Chondrocyte (in vitro differentiated cells): Measurements from ENCODE around the gene FIBCD1. TPM values are rescaled to one million over a fixed set of nuclear protein-coding genes. Genes with fewer than 3 reads are reported as not detected.

Experiments used
- DNase-seq: peaks from one replicate; pipeline ENCODE4 v3.0.0; 2021; ENCODE audit warnings: mixed read lengths, low spot score
- H3K27ac Mint-ChIP-seq: one replicate; pipeline ENCODE4 v1.8.0; 2021; ENCODE audit warnings: mild to moderate bottlenecking, moderate library complexity, mixed read lengths; ENCODE audit not compliant: unreplicated experiment
- H3K27me3 Mint-ChIP-seq: 2 replicates; pipeline ENCODE4 v1.8.0; 2021; ENCODE audit warnings: low read depth, mixed read lengths
- H3K36me3 Mint-ChIP-seq: 2 replicates; pipeline ENCODE4 v1.8.0; 2021; ENCODE audit warnings: low read depth, mixed read lengths
- H3K4me1 Mint-ChIP-seq: 2 replicates; pipeline ENCODE4 v1.8.0; 2021; ENCODE audit warnings: low read depth, mild to moderate bottlenecking, mixed read lengths
- H3K4me3 Mint-ChIP-seq: one replicate; pipeline ENCODE4 v1.8.0; 2021; ENCODE audit warnings: mild to moderate bottlenecking, moderate library complexity, mixed read lengths; ENCODE audit not compliant: unreplicated experiment
- H3K9me3 Mint-ChIP-seq: 2 replicates; pipeline ENCODE4 v1.8.0; 2021; ENCODE audit warnings: low read depth, mixed read lengths
- long read RNA-seq: library from polyadenylated mRNA; stranded (forward); transcript quantifications from one replicate; pipeline ENCODE4 v2.0.0, GENCODE V29; 2021
- total RNA-seq: library from RNA; stranded (reverse); gene quantifications from 3 replicates; pipeline ENCODE4 v1.2.1, GENCODE V29; 2021
- TF ChIP-seq, protein P1 (sequence below): fragments of 200-600 bp; sonication (generic); IDR thresholded peaks from 2 replicates; pipeline ENCODE4 v1.5.0; 2021; ENCODE audit warnings: antibody characterized with exemption, mild to moderate bottlenecking, moderate library complexity

The FIBCD1 gene, protein sequence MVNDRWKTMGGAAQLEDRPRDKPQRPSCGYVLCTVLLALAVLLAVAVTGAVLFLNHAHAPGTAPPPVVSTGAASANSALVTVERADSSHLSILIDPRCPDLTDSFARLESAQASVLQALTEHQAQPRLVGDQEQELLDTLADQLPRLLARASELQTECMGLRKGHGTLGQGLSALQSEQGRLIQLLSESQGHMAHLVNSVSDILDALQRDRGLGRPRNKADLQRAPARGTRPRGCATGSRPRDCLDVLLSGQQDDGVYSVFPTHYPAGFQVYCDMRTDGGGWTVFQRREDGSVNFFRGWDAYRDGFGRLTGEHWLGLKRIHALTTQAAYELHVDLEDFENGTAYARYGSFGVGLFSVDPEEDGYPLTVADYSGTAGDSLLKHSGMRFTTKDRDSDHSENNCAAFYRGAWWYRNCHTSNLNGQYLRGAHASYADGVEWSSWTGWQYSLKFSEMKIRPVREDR
- 6.8 to 81.5 TPM (median 8.3 TPM) in 3 replicates for total RNA-seq
- long read RNA-seq, transcript FIBCD1-202 (7 exons, 3,253 nt): major isoform, 5 of 17 reads
- long read RNA-seq, partial matches to known transcripts: 1 of 17 reads
- long read RNA-seq, other reads (novel, unspliced or antisense): 6 of 17 reads

DNA sequence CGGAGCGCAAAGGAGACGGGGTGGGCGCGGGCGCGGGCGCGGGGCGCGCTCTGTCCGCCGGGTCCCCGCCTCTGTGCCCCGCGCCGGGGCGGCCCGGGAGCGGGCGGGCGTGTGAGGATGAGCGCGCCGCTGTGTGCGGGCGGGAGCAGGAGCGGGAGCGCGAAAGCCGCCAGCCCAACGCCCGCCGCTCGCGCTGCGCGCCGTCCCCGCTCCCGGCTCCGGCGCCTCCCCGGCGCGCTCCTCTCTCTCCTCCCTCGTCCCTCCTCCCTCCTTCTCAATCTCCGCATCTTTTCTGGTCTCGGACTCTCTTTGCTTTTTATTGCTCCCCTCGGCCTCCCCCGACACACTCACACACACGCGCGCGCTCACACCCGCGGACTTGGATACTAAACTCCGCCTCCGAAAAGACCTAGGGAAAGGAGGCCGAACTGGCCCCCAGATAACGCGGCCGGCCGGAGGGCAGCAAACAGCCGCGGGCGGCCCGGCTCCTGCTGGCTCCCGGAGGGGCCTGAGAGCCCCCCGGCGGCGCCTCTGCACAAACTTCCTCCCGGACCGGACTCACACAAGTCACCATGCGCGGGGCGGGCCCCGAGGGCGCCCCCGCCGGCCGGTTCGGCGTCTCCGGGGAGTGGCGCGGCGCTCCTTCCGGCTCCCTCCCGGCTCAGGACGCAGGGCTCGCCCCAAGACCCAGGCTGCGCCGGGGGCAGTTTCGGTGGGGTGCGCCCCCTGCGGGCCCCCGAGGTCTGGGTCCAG lies at the start of gene FIBCD1:
TSS of gene FIBCD1 (minus strand) at position 596 of the 753 bp plus-strand sequence. CDS start 640 bp downstream, outside the sequence.
- DNase-seq: no peak
- no peaks in the 10 kb centered on the region for H3K9me3 Mint-ChIP-seq
- H3K27me3 Mint-ChIP-seq: peaks cover 6% of the 10 kb centered on the region
- peak within 1 kb of the TSS; percentile 17 for H3K27ac Mint-ChIP-seq
- no peaks in the 10 kb centered on the region for H3K36me3 Mint-ChIP-seq
- H3K4me3 Mint-ChIP-seq: peak within 1 kb of the TSS; percentile 91
- peaks cover 38% of the 10 kb centered on the region for H3K4me1 Mint-ChIP-seq
- TF ChIP-seq, protein P1, sequence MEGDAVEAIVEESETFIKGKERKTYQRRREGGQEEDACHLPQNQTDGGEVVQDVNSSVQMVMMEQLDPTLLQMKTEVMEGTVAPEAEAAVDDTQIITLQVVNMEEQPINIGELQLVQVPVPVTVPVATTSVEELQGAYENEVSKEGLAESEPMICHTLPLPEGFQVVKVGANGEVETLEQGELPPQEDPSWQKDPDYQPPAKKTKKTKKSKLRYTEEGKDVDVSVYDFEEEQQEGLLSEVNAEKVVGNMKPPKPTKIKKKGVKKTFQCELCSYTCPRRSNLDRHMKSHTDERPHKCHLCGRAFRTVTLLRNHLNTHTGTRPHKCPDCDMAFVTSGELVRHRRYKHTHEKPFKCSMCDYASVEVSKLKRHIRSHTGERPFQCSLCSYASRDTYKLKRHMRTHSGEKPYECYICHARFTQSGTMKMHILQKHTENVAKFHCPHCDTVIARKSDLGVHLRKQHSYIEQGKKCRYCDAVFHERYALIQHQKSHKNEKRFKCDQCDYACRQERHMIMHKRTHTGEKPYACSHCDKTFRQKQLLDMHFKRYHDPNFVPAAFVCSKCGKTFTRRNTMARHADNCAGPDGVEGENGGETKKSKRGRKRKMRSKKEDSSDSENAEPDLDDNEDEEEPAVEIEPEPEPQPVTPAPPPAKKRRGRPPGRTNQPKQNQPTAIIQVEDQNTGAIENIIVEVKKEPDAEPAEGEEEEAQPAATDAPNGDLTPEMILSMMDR: peak; percentile 71

DNA sequence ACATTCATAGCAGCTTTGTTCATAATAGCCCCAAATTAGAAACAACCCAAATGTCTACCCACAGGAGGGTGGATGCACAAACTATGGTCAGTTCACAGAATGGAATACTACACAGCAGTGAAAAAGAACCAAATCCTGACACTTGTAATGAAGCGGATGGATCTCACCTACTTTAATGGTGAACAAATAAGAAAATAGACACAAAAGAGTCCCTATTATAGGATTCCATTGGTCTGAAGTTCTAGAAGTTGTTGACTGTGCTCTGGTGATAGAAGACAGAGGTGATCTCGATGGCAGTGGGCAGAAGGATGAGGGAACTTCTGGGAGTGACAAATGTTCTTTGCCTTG lies 49.3 kb upstream of the FIBCD1 start:
- H3K9me3 Mint-ChIP-seq: peaks cover 4% of the 10 kb centered on the region
- TF ChIP-seq, protein P1: no peak
- H3K27ac Mint-ChIP-seq: no peak overlapping the region
- no peak overlapping the region for H3K4me3 Mint-ChIP-seq
- H3K4me1 Mint-ChIP-seq: peaks cover 8% of the 10 kb centered on the region
- no peak for DNase-seq
- H3K36me3 Mint-ChIP-seq: no peaks in the 10 kb centered on the region
- H3K27me3 Mint-ChIP-seq: peaks cover 4% of the 10 kb centered on the region

DNA sequence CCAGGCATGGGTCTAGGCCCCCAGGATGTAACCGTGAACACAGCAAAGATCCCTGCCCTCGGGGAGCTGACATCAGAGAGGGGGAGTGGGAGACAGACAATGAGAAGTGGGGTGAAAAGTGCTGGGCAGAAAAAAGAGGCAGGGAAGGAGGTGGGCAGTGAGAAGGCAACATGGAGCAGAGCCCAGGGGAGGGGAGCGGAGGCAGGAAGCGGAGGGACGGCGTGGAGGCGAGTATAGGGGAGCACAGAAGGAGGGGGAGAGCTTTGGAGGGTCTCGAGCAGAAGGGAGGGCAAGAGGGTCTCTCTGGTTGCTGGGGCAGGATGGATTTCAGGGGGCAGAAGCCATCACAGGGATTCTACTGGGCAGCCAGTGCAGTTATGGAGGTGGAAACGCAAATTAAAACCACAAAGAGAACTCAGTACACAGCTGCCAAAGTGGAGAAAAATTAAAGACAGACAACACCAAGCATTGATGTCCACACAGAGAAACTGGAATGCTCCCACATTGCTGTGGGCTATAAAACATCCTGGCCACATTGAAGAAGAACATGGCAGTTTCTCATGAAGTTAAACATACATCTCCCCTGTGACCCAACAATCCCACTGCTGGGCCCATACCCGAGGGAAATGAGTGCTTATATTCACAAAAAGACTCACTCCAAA lies 48.8 kb upstream of the FIBCD1 start:
- TF ChIP-seq, protein P1: no peak

DNA sequence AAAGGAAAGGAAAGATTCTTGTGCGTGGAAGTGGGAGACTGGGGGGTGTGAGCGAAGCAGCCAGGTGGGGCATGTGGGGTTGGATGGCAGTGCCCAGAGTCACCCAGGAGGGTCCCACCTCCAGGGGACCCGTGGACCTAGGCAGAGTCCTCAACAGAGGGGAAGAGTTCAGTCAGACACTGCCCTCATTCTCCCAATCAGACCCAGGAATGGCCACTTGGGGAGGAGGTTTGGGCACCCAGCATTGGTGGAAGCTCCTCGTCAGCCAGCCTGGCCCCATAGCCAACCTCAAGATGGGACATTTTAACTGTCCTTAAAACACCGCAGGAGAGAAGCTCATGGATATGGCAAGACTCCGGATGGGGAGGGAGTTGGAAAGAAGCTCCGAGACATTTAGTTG lies 48.0 kb upstream of the FIBCD1 start:
- H3K36me3 Mint-ChIP-seq: no peaks in the 10 kb centered on the region
- TF ChIP-seq, protein P1: no peak
- H3K4me1 Mint-ChIP-seq: peaks cover 6% of the 10 kb centered on the region
- H3K27me3 Mint-ChIP-seq: peaks cover 6% of the 10 kb centered on the region
- H3K9me3 Mint-ChIP-seq: peaks cover 4% of the 10 kb centered on the region
- H3K27ac Mint-ChIP-seq: no peak overlapping the region
- H3K4me3 Mint-ChIP-seq: no peak overlapping the region
- no peak for DNase-seq

More for the DNA sequence above, 48.8 kb upstream of the FIBCD1 start:
- no peak overlapping the region for H3K4me3 Mint-ChIP-seq
- DNase-seq: no peak
- peaks cover 8% of the 10 kb centered on the region for H3K4me1 Mint-ChIP-seq
- peaks cover 4% of the 10 kb centered on the region for H3K27me3 Mint-ChIP-seq
- peaks cover 4% of the 10 kb centered on the region for H3K9me3 Mint-ChIP-seq
- no peaks in the 10 kb centered on the region for H3K36me3 Mint-ChIP-seq
- H3K27ac Mint-ChIP-seq: no peak overlapping the region
